ENCODE results near the gene CREB3L1.

DNA sequence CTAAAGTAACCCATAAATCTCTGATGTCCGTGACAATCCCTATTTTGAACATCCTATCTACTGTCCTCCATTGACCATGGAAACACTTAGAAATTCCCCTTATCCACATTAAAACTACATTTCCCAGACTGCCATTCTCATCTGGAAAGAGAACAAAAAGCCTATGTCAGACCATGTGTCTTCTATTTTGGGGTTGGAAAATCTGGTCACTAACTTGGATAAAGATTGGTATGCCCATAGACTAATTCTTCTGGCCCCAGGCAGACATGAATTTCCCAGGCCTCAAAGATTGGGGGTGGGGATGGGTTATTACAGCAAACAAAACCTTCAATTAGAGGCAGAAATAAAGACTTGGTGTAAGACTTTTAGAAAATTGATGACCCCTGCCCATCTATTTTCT is 30.9 kb upstream of the CREB3L1 start:
- TF ChIP-seq, protein P1, sequence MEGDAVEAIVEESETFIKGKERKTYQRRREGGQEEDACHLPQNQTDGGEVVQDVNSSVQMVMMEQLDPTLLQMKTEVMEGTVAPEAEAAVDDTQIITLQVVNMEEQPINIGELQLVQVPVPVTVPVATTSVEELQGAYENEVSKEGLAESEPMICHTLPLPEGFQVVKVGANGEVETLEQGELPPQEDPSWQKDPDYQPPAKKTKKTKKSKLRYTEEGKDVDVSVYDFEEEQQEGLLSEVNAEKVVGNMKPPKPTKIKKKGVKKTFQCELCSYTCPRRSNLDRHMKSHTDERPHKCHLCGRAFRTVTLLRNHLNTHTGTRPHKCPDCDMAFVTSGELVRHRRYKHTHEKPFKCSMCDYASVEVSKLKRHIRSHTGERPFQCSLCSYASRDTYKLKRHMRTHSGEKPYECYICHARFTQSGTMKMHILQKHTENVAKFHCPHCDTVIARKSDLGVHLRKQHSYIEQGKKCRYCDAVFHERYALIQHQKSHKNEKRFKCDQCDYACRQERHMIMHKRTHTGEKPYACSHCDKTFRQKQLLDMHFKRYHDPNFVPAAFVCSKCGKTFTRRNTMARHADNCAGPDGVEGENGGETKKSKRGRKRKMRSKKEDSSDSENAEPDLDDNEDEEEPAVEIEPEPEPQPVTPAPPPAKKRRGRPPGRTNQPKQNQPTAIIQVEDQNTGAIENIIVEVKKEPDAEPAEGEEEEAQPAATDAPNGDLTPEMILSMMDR (conservative IDR thresholded peaks at IDR 0.05; ENCODE audit: low read depth, low read length), result no peak
- TF ChIP-seq EZH2 (IDR thresholded peaks at IDR 0.05; ENCODE audit: low read length, unreplicated experiment), result no peak
- no peak for TF ChIP-seq EZH2phosphoT487 (IDR thresholded peaks at IDR 0.05; ENCODE audit: borderline replicate concordance, low read length)
